SU-DHL-6 (cell line): ENCODE measurements around the gene MYF5.
A peak's percentile ranks its signal among the peaks of the same experiment; 100 is the strongest.

Experiments used
- H2AFZ ChIP-seq: fragments of 200-600 bp; sonication (generic); 2 replicates; pipeline ENCODE4 v1.6.1; 2014; ENCODE audit warnings: low read depth, mild to moderate bottlenecking, moderate library complexity, mixed read lengths, antibody characterized with exemption, low read length; ENCODE audit not compliant: severe bottlenecking
- H3F3A ChIP-seq: fragments of 200-600 bp; shearing (Covaris generic); 2 replicates; pipeline ENCODE4 v1.6.0; 2016; ENCODE audit warnings: antibody characterized with exemption, mild to moderate bottlenecking; ENCODE audit not compliant: insufficient read depth
- H3K27ac ChIP-seq: fragments of 200-600 bp; sonication (generic); 2 replicates; pipeline ENCODE4 v1.5.1; 2016; ENCODE audit warnings: low read depth, mild to moderate bottlenecking, low read length, moderate library complexity, mixed read lengths
- H3K27me3 ChIP-seq: fragments of 200-600 bp; sonication (generic), shearing (Covaris generic); 2 replicates; pipeline ENCODE4 v1.6.0; 2014; ENCODE audit warnings: mild to moderate bottlenecking, low read length
- H3K36me3 ChIP-seq: fragments of 200-600 bp; sonication (generic); 2 replicates; pipeline ENCODE4 v1.6.1; 2014; ENCODE audit warnings: mild to moderate bottlenecking, low read length, mixed read lengths
- H3K4me2 ChIP-seq: fragments of 300-600, 200-600 bp; shearing (Covaris generic), sonication (generic); 2 replicates; pipeline ENCODE4 v1.6.0; 2014; ENCODE audit warnings: low read length, low read depth, mild to moderate bottlenecking; ENCODE audit not compliant: poor library complexity, severe bottlenecking
- H3K4me3 ChIP-seq: fragments of 200-600 bp; sonication (generic); 2 replicates; pipeline ENCODE4 v1.5.1; 2014; ENCODE audit warnings: antibody characterized with exemption, low read length, mild to moderate bottlenecking, mixed read lengths; ENCODE audit not compliant: insufficient read depth, poor library complexity, severe bottlenecking
- H3K79me2 ChIP-seq: fragments of 200-600 bp; sonication (generic); 2 replicates; pipeline ENCODE4 v1.6.1; 2014; ENCODE audit warnings: mild to moderate bottlenecking, low read length, moderate library complexity; ENCODE audit not compliant: insufficient read depth
- H3K9ac ChIP-seq: fragments of 200-600 bp; sonication (generic); 2 replicates; pipeline ENCODE4 v1.7.0; 2014; ENCODE audit warnings: mild to moderate bottlenecking, low read length
- H3K9me2 ChIP-seq: fragments of 200-600 bp; sonication (generic); replicated peaks from 2 replicates; pipeline ENCODE4 v1.6.1; 2014; ENCODE audit warnings: low read length; ENCODE audit not compliant: insufficient read depth
- H3K9me3 ChIP-seq: fragments of 200-600 bp; sonication (generic); 2 replicates; pipeline ENCODE4 v1.6.1; 2014; ENCODE audit warnings: low read length, mixed read lengths; ENCODE audit not compliant: insufficient read depth
- H4K20me1 ChIP-seq: fragments of 200-600 bp; sonication (generic); 2 replicates; pipeline ENCODE4 v1.6.1; 2014; ENCODE audit warnings: low read depth, mild to moderate bottlenecking, antibody characterized with exemption, low read length, moderate library complexity, mixed read lengths
- CTCF ChIP-seq: fragments of 200-600 bp; sonication (generic); IDR thresholded peaks from one replicate; pipeline ENCODE4 v1.5.1; 2017; ENCODE audit warnings: antibody characterized with exemption, mild to moderate bottlenecking, low read length, moderate library complexity; ENCODE audit not compliant: insufficient read depth, poor library complexity, severe bottlenecking
- EZH2phosphoT487 ChIP-seq: fragments of 200-600 bp; sonication (generic), shearing (Covaris generic); conservative IDR thresholded peaks from 2 replicates; pipeline ENCODE4 v1.6.1; 2018; ENCODE audit warnings: mild to moderate bottlenecking, antibody characterized with exemption, low read length, moderate library complexity, mixed read lengths

The MYF5 gene

DNA sequence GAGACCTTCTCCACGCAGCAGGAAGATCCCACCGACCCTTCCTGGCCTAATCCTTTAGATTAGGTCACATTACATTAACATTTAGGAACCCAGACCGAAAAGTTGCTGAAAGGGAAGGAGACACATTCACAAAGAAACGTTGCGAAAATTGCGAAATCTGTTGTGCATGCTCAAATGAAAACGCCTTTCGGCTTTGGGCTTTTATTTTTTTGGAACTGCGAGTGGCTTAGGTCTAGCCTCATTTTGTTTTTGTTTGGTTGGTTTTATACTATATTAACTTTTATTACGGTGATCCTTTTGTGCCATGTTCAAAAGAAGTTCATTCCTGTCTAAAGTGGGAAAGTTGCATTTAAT is 7.8 kb upstream of the MYF5 start:
- Histone ChIP-seq H4K20me1 (no peaks in the 10 kb centered on the region), H3K9me2 (no peaks in the 10 kb centered on the region), H3K9ac (no peak overlapping the region), H3K4me2 (no peak overlapping the region), H3K9me3 (no peaks in the 10 kb centered on the region), H3F3A (no peaks in the 10 kb centered on the region), H3K27me3 (no peaks in the 10 kb centered on the region), H3K36me3 (no peaks in the 10 kb centered on the region), H3K4me3 (no peak overlapping the region), H3K27ac (no peak overlapping the region), H3K79me2 (no peaks in the 10 kb centered on the region), H2AFZ (no peak overlapping the region)
- TF ChIP-seq CTCF (no peak), EZH2phosphoT487 (no peak)

GRCh38 chr12:80709811-80710726 is 6.6 kb upstream of the MYF5 start:
- no peaks in the 10 kb centered on the region for H3K9me2 ChIP-seq
- TF ChIP-seq CTCF (peak; percentile 25), EZH2phosphoT487 (no peak)
- no peaks in the 10 kb centered on the region for H3K36me3 ChIP-seq
- H2AFZ ChIP-seq = no peak overlapping the region
- H3K9me3 ChIP-seq = no peaks in the 10 kb centered on the region
- H3K27ac ChIP-seq = no peak overlapping the region
- no peaks in the 10 kb centered on the region for H3F3A ChIP-seq
- no peak overlapping the region for H3K4me2 ChIP-seq
- H4K20me1 ChIP-seq = no peaks in the 10 kb centered on the region
- no peaks in the 10 kb centered on the region for H3K79me2 ChIP-seq
- H3K27me3 ChIP-seq = no peaks in the 10 kb centered on the region
- H3K4me3 ChIP-seq = no peak overlapping the region
- no peak overlapping the region for H3K9ac ChIP-seq

DNA sequence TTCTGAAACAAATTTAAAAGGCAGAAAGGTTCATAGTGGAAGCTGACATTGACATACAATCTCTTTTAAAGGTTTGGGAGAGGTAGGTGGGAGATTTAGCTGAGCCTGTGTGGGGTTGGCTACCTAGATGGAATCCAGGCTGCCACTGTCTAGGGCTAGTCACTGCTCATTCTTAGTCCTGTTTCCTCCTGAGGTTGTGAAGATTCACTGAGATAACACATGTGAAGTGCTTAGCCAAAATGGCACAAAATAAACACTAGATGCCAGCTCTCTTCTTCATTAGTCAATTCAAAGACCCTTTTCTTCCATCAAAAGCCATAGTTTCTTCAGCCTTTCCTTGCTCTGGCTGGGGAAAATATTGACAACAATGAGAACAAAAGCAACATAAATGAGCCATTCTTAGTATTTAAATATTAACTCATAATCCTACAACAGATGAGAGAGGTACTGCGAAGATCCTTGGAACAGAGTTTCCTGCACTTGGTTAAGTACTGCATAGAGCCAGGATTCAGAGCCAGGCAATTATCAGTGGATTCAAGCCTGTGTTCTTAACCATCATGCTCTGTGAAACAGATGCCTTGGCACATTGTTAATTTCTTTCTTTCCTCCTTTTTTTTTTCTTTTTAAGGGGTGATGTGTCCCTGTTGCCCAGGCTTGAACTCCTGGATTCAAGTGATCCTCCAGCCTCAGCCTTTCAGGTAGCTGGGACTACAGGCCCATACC is 5.8 kb upstream of the MYF5 start:
- Histone ChIP-seq H3F3A (no peaks in the 10 kb centered on the region), H3K4me2 (no peak overlapping the region), H3K9ac (no peak overlapping the region), H4K20me1 (no peaks in the 10 kb centered on the region), H3K4me3 (no peak overlapping the region), H3K27me3 (no peaks in the 10 kb centered on the region), H3K27ac (no peak overlapping the region), H3K9me2 (no peaks in the 10 kb centered on the region), H3K36me3 (no peaks in the 10 kb centered on the region), H2AFZ (no peak overlapping the region), H3K9me3 (no peaks in the 10 kb centered on the region), H3K79me2 (no peaks in the 10 kb centered on the region)
- TF ChIP-seq EZH2phosphoT487 = no peak
- no peak for TF ChIP-seq CTCF
